Activated naive CD8-positive, alpha-beta T cell (primary cell): ENCODE results near the gene DNAJB6.

Experiments
- H3K27ac Mint-ChIP-seq: one replicate; pipeline ENCODE4 v1.8.0; 2021; ENCODE audit warnings: mixed read lengths
- H3K27me3 Mint-ChIP-seq: one replicate; pipeline ENCODE4 v1.8.0; 2021; ENCODE audit warnings: mixed read lengths
- H3K36me3 Mint-ChIP-seq: one replicate; pipeline ENCODE4 v1.8.0; 2021; ENCODE audit warnings: mixed read lengths
- H3K4me1 Mint-ChIP-seq: one replicate; pipeline ENCODE4 v1.8.0; 2021; ENCODE audit warnings: low read depth, mixed read lengths
- H3K4me3 Mint-ChIP-seq: one replicate; pipeline ENCODE4 v1.8.0; 2021; ENCODE audit warnings: mild to moderate bottlenecking, mixed read lengths
- H3K9me3 Mint-ChIP-seq: one replicate; pipeline ENCODE4 v1.8.0; 2021; ENCODE audit warnings: low read depth, mixed read lengths

The DNAJB6 gene

DNA sequence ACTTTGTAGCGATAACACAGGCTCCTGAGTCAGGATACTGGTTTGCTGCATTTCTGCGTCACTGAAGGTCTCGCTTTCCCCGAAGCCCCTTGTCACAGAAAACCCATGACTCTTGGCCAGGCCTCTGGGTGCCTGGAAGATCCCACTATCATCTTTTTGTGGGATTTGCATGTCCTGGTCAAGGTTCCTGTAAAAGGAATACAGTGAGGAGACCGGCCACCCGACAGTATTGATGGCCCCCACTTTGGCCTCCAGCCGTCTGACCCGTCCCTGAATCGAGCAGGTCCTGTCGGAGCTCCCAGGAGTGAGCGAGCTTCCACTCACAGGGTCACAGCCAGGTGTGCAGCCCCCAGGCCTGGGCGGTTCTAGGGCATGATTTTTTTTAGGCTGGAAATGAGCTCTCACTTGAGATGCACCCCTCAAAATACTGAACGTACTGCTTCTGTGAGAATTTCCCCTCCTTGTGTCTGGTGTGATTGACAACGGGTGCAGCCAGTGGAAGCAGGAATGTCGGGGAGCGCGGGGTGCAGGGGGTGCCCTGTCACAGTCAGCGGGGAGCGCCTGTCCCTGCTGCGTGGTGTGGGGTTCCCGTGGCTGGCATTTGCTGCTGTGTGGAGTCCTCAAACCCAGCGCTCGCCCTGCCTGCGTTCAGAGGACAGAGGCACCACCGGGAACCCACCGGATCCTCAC, 75.8 kb downstream of the DNAJB6 start:
- Mint-ChIP-seq H3K27ac (no peak overlapping the region), H3K9me3 (no peaks in the 10 kb centered on the region), H3K27me3 (no peaks in the 10 kb centered on the region), H3K36me3 (peaks cover 4% of the 10 kb centered on the region), H3K4me1 (no peaks in the 10 kb centered on the region), H3K4me3 (no peak overlapping the region)

- Mint-ChIP-seq H3K27ac (no peak overlapping the region), H3K36me3 (peaks cover 4% of the 10 kb centered on the region), H3K4me1 (no peaks in the 10 kb centered on the region), H3K4me3 (no peak overlapping the region), H3K9me3 (no peaks in the 10 kb centered on the region), H3K27me3 (no peaks in the 10 kb centered on the region)
These were observed 77.3 kb downstream of the DNAJB6 start for GRCh38 chr7:157413881-157414701.

- no peaks in the 10 kb centered on the region for H3K27me3 Mint-ChIP-seq
- H3K9me3 Mint-ChIP-seq = no peaks in the 10 kb centered on the region
- H3K4me3 Mint-ChIP-seq = no peak overlapping the region
- H3K36me3 Mint-ChIP-seq = peaks cover 4% of the 10 kb centered on the region
- H3K27ac Mint-ChIP-seq = no peak overlapping the region
- H3K4me1 Mint-ChIP-seq = no peaks in the 10 kb centered on the region
These were observed 77.9 kb downstream of the DNAJB6 start for GRCh38 chr7:157414702-157415096.

- Mint-ChIP-seq H3K36me3 (peaks cover 4% of the 10 kb centered on the region), H3K27ac (no peak overlapping the region), H3K9me3 (no peaks in the 10 kb centered on the region), H3K27me3 (no peaks in the 10 kb centered on the region), H3K4me1 (no peaks in the 10 kb centered on the region), H3K4me3 (no peak overlapping the region)
These were observed 78.7 kb downstream of the DNAJB6 start for GRCh38 chr7:157415486-157415885.

GRCh38 chr7:157416011-157416410, 79.2 kb downstream of the DNAJB6 start:
- Mint-ChIP-seq H3K4me3 (no peak overlapping the region), H3K9me3 (no peaks in the 10 kb centered on the region), H3K27me3 (no peaks in the 10 kb centered on the region), H3K27ac (no peak overlapping the region), H3K36me3 (peaks cover 4% of the 10 kb centered on the region), H3K4me1 (no peaks in the 10 kb centered on the region)

DNA sequence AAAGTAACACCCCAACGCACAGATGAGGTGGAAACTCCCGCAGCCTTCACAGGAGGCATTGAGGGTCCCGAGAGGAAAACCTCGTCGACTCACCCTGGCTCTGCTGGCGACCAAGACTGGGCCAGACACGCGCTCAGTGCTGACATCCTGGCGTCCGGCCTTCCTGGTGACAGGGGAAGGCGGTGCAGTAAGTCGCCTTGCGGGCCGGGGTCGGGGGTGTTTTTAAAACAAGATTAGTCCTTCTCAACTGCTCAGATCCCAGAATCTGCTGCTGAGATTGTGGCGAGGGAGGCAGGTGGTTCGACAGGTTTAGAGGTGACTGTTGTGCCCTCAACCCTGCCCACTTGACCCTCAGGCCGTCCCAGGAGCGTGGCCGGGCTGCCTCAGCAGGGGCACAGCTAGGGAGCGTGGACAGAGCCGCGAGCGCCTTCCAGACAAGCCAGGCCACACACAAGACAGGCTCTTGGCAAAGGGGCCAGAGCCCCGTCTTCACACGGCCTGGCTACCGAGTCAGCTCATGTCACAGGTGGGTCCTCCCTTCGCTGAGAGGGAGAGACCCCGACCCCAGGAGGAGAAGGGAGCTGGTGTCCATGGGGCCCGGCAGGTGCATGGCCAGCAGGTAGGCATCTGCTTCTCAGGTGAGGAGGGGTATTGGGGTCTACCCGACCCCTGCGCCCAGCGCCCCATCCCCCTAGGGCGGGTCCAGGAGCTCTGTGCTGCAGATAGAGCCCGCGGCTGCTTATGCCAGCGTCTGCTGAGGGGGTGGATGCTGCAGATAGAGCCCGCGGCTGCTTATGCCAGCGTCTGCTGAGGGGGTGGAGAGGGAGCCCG, 81.6 kb downstream of the DNAJB6 start:
- no peaks in the 10 kb centered on the region for H3K27me3 Mint-ChIP-seq

DNA sequence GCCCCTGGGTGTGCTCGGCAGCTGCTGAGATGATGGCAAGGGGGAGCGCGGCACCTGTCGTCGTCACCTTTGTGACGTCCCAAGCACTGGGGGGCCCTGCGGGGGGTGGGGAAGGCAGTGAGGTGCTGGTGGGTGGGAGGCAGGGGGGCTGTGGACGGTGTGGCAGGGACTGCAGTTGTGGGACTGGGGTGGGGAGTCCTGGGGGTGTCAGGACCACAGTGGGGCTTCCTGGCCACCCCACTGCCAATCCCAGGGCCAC, 82.2 kb downstream of the DNAJB6 start:
- Mint-ChIP-seq H3K27ac (no peak overlapping the region), H3K27me3 (no peaks in the 10 kb centered on the region), H3K9me3 (no peaks in the 10 kb centered on the region), H3K4me3 (no peak overlapping the region), H3K4me1 (no peaks in the 10 kb centered on the region), H3K36me3 (peaks cover 4% of the 10 kb centered on the region)

More for the DNA sequence above, 81.6 kb downstream of the DNAJB6 start:
- Mint-ChIP-seq H3K36me3 (peaks cover 4% of the 10 kb centered on the region), H3K4me1 (no peaks in the 10 kb centered on the region), H3K27ac (no peak overlapping the region), H3K4me3 (no peak overlapping the region), H3K9me3 (no peaks in the 10 kb centered on the region)

DNA sequence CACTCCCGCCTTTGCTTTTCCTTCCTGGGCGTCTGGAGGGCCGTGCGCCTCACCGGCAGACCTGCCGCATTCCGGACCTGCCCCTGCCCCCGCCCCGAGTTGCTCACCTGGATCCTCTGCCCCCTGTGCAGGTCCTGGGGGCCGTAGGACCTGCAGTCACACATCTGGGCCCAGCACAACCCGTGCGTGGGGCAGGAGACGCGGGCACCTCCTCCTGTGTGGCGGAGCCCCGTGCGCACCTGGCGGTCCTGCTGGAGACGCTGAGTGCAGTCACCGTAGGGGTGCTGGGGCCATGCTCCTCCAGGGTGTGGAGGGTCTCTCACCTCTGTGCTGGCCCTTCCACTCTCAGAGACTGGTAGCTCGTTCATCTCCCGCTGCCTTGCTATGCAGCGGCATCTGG, 85.5 kb downstream of the DNAJB6 start:
- no peaks in the 10 kb centered on the region for H3K4me1 Mint-ChIP-seq
- H3K4me3 Mint-ChIP-seq = no peak overlapping the region
- H3K27ac Mint-ChIP-seq = no peak overlapping the region
- no peaks in the 10 kb centered on the region for H3K36me3 Mint-ChIP-seq
- no peaks in the 10 kb centered on the region for H3K27me3 Mint-ChIP-seq
- H3K9me3 Mint-ChIP-seq = no peaks in the 10 kb centered on the region

DNA sequence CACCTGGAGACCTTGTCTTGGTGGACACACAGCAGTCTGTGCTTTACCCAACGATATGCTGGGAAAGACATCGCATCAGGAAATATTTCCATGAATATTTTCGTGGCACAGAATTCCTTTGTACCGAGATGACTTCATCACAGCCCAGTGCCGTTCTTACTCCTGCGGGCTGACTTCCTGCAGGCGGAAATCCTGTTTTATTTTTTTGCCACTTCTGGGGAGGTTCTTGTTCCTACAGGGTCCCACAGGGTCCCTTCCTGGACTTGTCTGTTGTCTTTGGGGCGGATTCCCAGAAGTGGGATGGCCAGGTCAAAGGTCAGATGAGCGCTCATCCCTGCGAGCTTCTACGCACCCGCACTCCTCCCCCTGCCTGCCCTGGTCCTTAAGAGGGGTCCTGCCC, 86.5 kb downstream of the DNAJB6 start:
- Mint-ChIP-seq H3K9me3 (no peaks in the 10 kb centered on the region), H3K36me3 (no peaks in the 10 kb centered on the region), H3K27me3 (no peaks in the 10 kb centered on the region), H3K4me1 (no peaks in the 10 kb centered on the region), H3K4me3 (no peak overlapping the region), H3K27ac (no peak overlapping the region)

- H3K4me1 Mint-ChIP-seq = no peaks in the 10 kb centered on the region
- H3K4me3 Mint-ChIP-seq = no peak overlapping the region
- no peak overlapping the region for H3K27ac Mint-ChIP-seq
- no peaks in the 10 kb centered on the region for H3K36me3 Mint-ChIP-seq
- no peaks in the 10 kb centered on the region for H3K9me3 Mint-ChIP-seq
- no peaks in the 10 kb centered on the region for H3K27me3 Mint-ChIP-seq
These were observed 87.2 kb downstream of the DNAJB6 start for GRCh38 chr7:157423886-157424565.

- H3K27ac Mint-ChIP-seq = no peak overlapping the region
- no peaks in the 10 kb centered on the region for H3K4me1 Mint-ChIP-seq
- H3K4me3 Mint-ChIP-seq = no peak overlapping the region
- no peaks in the 10 kb centered on the region for H3K9me3 Mint-ChIP-seq
- no peaks in the 10 kb centered on the region for H3K27me3 Mint-ChIP-seq
- H3K36me3 Mint-ChIP-seq = no peaks in the 10 kb centered on the region
These were observed 88.4 kb downstream of the DNAJB6 start for GRCh38 chr7:157425137-157425731.

DNA sequence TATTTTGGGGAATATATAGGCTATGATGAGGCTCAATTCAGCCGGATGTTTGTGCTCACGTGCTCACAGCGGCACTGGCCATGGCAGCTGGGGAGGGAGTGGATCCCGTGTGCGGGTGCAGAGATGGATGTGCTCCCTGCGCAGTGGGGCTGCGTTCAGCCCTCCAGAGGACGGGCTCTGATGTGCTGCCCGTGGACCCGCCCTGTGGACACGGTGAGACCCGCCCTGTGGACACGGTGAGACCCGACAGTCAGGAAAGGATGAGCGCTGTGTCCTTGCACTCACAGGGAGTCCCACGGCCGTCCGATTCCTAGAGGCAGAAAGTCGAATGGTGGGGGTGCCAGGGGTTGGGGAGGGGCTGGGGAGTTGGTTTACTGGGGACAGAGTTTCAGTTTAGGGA, 89.0 kb downstream of the DNAJB6 start:
- no peaks in the 10 kb centered on the region for H3K27me3 Mint-ChIP-seq
- no peaks in the 10 kb centered on the region for H3K9me3 Mint-ChIP-seq
- H3K4me3 Mint-ChIP-seq = no peak overlapping the region
- H3K27ac Mint-ChIP-seq = no peak overlapping the region
- no peaks in the 10 kb centered on the region for H3K36me3 Mint-ChIP-seq
- H3K4me1 Mint-ChIP-seq = no peaks in the 10 kb centered on the region

DNA sequence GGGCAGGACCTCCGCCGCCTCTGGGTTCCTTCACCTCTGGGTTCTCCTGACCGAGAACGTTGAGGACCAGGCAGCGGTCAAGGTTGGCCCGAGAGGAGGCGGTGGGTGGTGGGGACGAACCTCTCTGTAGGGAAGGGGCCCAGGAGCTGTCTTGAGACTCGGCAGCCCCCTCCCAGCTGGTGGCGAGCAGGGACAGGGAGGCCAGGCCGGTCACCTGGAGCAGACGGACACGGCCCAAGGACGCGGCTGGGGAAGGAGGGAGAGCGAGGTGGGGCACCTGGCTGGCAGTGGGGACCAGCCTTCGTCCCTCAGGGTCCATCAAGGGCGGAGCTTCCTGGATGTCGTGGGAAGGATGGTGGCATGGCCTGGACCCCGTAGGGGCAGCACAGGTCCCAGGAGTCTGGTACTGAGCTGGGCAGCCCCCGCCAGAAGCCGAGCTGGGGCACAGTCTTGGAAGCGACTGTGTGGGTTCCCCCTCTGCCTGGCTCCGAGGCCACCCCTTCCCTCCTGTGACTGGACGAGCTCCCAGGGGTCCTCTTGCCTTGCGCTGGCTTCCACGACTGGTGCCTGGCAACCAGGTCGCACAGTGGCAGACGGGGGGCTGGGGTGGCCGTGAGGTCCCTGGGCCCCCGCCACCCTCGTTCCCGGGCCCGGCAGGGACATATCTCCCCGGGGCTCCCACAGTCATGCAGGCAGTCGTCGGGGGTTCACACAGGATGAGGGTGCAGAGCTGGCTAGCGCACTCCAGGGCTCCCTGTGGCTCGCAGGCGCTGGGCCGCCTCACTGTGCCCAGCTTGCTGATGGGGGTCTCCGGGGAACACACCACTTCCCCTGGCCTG, 89.9 kb downstream of the DNAJB6 start:
- H3K27me3 Mint-ChIP-seq = no peaks in the 10 kb centered on the region

More for the DNA sequence above, 89.9 kb downstream of the DNAJB6 start:
- no peaks in the 10 kb centered on the region for H3K36me3 Mint-ChIP-seq
- no peak overlapping the region for H3K4me3 Mint-ChIP-seq
- H3K4me1 Mint-ChIP-seq = no peaks in the 10 kb centered on the region
- no peaks in the 10 kb centered on the region for H3K9me3 Mint-ChIP-seq
- no peak overlapping the region for H3K27ac Mint-ChIP-seq
